ENCODE measurements around the gene SYNE1.

DNA sequence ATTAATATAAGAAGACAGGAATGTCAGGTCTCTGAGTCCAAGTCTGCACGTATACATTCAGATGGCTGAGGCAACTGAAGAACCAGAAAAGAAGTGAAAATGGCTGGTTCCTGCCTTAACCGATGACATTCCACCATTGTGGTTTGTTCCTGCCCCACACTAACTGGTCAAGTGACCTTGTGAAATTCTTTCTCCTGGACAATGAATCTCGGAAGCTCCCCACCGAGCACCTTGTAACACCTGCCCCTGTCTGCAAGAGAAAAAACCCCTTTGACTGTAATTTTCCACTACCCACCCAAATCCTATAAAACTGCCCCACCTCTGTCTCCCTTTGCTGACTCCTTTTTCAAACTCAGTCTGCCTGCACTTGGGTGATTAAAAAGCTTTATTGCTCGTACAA, 140.4 kb downstream of the SYNE1 start:
- TF ChIP-seq POLR2A (IDR thresholded peaks at IDR 0.05) (no peak), CTCF (IDR thresholded peaks at IDR 0.05 in 4 of 5, conservative IDR thresholded peaks at IDR 0.05 in 1 of 5) (no peak)
